ENCODE results near the gene SHB. TPM values are rescaled to one million over a fixed set of nuclear protein-coding genes. Genes with fewer than 3 reads are reported as not detected.

Gene SHB
- total and polyA plus RNA-seq, 2 of the 13 experiments (the other 11 are each of a cell fraction or from before 2014, with no cell fraction given): 19.4 to 20.7 TPM

GRCh38 chr9:38112456-38112855 lies 43.4 kb upstream of the SHB start:
- intact Hi-C loops (cut with micrococcal nuclease; ENCODE audit: unreplicated experiment): no loop called here
- FAIRE-seq: no peak
- Histone ChIP-seq H3K9ac (ENCODE audit: insufficient read depth, low read depth, low read length) (no peak overlapping the region), H3K9me3 (ENCODE audit: low read length) (no peaks in the 10 kb centered on the region), H4K20me1 (ENCODE audit: insufficient read depth, low read length) (no peaks in the 10 kb centered on the region), H3K79me2 (ENCODE audit: insufficient read depth, low read length) (no peaks in the 10 kb centered on the region), H3K27ac (ENCODE audit: extremely low read length, insufficient read depth, low read length) (no peak overlapping the region), H3K4me1 (ENCODE audit: insufficient read depth, low read length) (no peaks in the 10 kb centered on the region), H2AFZ (ENCODE audit: low read length) (no peak overlapping the region), H3K4me2 (ENCODE audit: low read depth, low read length) (no peak overlapping the region), H3K36me3 (replicated peaks in 1 of 2; ENCODE audit: control insufficient read depth in 1 of 2, insufficient read depth in 2 of 2, low read length in 2 of 2) (no peaks in the 10 kb centered on the region), H3K27me3 (ENCODE audit: control insufficient read depth in 1 of 2, insufficient read depth in 2 of 2, low read length in 2 of 2) (peaks cover 0 to 22% of the 10 kb centered on the region in 2 experiments; a peak in 2 of 5 replicates), H3K4me3 (replicated peaks in 1 of 3; ENCODE audit: insufficient read depth in 1 of 3, low read depth in 2 of 3, low read length in 3 of 3) (no peak overlapping the region)
- in situ Hi-C loops (cut with HindIII; ENCODE audit: extremely low pct_ligation_motif_present, low pct_unique_long_range_greater_than_20kb): no loop called here
- no TSS peak for BruUV-seq (replicated peaks)
- no peak for ATAC-seq
- POLR2A ChIA-PET: no interaction called here
- DNase-seq (ENCODE audit: low spot score): no peak
- TF ChIP-seq, protein P1, sequence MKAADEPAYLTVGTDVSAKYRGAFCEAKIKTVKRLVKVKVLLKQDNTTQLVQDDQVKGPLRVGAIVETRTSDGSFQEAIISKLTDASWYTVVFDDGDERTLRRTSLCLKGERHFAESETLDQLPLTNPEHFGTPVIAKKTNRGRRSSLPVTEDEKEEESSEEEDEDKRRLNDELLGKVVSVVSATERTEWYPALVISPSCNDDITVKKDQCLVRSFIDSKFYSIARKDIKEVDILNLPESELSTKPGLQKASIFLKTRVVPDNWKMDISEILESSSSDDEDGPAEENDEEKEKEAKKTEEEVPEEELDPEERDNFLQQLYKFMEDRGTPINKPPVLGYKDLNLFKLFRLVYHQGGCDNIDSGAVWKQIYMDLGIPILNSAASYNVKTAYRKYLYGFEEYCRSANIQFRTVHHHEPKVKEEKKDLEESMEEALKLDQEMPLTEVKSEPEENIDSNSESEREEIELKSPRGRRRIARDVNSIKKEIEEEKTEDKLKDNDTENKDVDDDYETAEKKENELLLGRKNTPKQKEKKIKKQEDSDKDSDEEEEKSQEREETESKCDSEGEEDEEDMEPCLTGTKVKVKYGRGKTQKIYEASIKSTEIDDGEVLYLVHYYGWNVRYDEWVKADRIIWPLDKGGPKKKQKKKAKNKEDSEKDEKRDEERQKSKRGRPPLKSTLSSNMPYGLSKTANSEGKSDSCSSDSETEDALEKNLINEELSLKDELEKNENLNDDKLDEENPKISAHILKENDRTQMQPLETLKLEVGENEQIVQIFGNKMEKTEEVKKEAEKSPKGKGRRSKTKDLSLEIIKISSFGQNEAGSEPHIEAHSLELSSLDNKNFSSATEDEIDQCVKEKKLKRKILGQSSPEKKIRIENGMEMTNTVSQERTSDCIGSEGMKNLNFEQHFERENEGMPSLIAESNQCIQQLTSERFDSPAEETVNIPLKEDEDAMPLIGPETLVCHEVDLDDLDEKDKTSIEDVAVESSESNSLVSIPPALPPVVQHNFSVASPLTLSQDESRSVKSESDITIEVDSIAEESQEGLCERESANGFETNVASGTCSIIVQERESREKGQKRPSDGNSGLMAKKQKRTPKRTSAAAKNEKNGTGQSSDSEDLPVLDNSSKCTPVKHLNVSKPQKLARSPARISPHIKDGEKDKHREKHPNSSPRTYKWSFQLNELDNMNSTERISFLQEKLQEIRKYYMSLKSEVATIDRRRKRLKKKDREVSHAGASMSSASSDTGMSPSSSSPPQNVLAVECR (CRISPR knock-in tag; IDR thresholded peaks at IDR 0.05; ENCODE audit: borderline replicate concordance): no peak
- TF ChIP-seq ZNF230 (CRISPR knock-in tag; IDR thresholded peaks at IDR 0.05) (no peak), ZFX (CRISPR knock-in tag; IDR thresholded peaks at IDR 0.05; ENCODE audit: low read depth) (no peak), ZNF737 (CRISPR knock-in tag; IDR thresholded peaks at IDR 0.05; ENCODE audit: borderline replicate concordance) (no peak), HMGA1 (CRISPR knock-in tag; conservative IDR thresholded peaks at IDR 0.05) (no peak), ZNF660 (CRISPR knock-in tag; IDR thresholded peaks at IDR 0.05; ENCODE audit: borderline replicate concordance, low read depth) (no peak), ZNF724P (CRISPR knock-in tag; IDR thresholded peaks at IDR 0.05; ENCODE audit: borderline replicate concordance) (no peak), ZBTB21 (CRISPR knock-in tag; IDR thresholded peaks at IDR 0.05) (no peak), PPARG (CRISPR knock-in tag; conservative IDR thresholded peaks at IDR 0.05) (no peak), ZNF549 (CRISPR knock-in tag; IDR thresholded peaks at IDR 0.05) (no peak), ZC3H13 (CRISPR knock-in tag; IDR thresholded peaks at IDR 0.05) (no peak)
- 6% methylated on average over 1 of the region's 1 CpG for WGBS (ENCODE audit: low lambda C conversion rate)
- CTCF ChIA-PET (ENCODE audit: low intra/inter-chr PET ratio, low total read pairs): no interaction called here

Measured in HepG2 (cell line).